ENCODE measurements around the gene HP1BP3.
"Not testable (repeated sequence)": the region's sequence is repeated elsewhere in the genome, so short reads cannot be mapped to it uniquely, and the experiment has no call there.

The HP1BP3 gene, protein sequence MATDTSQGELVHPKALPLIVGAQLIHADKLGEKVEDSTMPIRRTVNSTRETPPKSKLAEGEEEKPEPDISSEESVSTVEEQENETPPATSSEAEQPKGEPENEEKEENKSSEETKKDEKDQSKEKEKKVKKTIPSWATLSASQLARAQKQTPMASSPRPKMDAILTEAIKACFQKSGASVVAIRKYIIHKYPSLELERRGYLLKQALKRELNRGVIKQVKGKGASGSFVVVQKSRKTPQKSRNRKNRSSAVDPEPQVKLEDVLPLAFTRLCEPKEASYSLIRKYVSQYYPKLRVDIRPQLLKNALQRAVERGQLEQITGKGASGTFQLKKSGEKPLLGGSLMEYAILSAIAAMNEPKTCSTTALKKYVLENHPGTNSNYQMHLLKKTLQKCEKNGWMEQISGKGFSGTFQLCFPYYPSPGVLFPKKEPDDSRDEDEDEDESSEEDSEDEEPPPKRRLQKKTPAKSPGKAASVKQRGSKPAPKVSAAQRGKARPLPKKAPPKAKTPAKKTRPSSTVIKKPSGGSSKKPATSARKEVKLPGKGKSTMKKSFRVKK

GRCh38 chr1:20787029-20787839, at the start of gene HP1BP3:
TSS of gene HP1BP3 (minus strand) at chr1:20787307. CDS start at chr1:20780440, 6,867 bp downstream.
- peak; percentile 82 to 91 for DNase-seq

DNA sequence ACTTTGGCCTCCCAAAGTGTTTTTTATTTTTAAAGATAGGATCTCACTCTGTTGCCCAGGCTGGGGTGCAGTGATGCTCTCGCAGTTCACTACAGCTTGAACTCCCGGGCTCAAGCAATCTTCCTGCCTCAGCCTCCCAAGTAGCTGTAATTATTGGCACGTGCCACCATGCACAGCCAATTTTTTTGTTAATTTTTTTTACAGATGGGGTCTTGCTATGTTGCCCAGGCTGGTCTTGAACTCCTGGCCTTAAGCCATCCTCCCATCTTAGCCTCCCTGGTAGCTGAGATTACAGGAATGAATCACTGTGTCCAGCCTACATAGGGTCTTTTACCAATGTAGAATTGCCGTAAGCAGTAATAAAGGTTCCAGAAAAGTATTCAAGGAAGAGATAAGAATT, 49.1 kb upstream of the HP1BP3 start:
- DNase-seq, result no peak

GRCh38 chr1:20834780-20835179, 47.7 kb upstream of the HP1BP3 start:
- DNase-seq, result no peak

- DNase-seq, result no peak
Observed at GRCh38 chr1:20834192-20834591, 47.1 kb upstream of the HP1BP3 start.

DNA sequence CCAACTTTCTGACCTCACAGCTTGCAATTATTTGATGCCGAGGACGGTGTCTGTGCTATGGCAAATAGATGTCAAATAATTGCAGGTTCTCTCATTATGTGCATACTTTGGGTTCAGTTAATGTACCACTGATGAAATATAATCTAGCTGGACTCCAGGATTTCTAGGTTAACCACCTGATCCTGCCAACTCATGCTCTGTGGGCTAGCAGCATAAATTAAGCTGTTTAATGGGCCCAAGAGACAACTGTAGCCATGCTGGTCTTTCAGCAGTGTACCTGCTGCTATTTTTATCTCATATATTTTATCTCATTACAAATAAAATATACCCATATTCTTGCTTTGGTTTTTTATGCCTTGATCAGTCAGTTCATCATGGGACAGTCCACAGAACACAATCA, 43.3 kb upstream of the HP1BP3 start:
- no peak for DNase-seq

DNA sequence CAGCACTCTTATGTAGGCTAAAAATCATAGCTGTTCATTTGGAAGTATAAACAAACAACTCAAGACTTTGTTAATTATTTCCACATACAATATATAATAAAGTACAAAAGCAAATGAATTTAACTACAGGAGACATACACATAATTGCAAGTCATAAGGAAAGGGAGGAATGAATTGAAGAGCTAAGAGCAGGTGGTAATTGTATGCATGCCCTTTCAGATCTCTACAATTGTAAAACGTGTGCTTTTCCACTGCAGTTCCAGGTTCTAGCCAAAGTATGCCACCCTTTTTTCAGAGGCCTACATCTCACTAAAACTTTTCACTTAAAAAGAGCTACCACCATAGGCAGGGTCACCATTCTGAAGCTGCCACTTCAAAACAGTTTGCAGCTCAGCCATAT, 42.8 kb upstream of the HP1BP3 start:
- no peak for DNase-seq

GRCh38 chr1:20829531-20829930, 42.4 kb upstream of the HP1BP3 start:
- no peak for DNase-seq

GRCh38 chr1:20823845-20824244, 36.7 kb upstream of the HP1BP3 start:
- DNase-seq, result no peak

GRCh38 chr1:20821466-20821865, 34.4 kb upstream of the HP1BP3 start:
- no peak for DNase-seq

DNA sequence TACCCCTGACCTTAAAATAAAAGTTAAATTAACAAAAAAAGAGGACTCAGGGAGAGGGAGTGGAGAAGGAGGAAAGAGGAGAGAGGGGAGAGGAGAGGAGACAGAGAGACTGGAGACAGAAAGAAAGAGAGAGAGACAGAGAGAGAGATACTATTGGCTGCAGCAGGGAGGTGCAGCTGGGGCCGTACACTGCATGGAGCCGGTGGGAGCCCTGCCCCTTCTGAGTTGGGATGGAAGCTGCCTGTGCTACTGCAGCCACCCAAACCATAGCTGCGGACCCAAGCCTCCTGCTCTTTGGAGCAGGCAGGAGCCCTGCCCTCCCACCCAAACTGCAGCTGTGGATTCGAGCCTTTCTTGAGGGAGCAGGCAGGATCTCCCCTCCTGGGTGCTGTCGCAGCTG, 32.7 kb upstream of the HP1BP3 start:
- DNase-seq, result no peak

- no peak for DNase-seq
Observed at GRCh38 chr1:20814534-20814871, 27.4 kb upstream of the HP1BP3 start.

GRCh38 chr1:20811916-20812315, 24.8 kb upstream of the HP1BP3 start:
- DNase-seq, result no peak

- DNase-seq, result no peak
Observed at GRCh38 chr1:20793236-20793635, 6.1 kb upstream of the HP1BP3 start.

- DNase-seq, result no peak
Observed at GRCh38 chr1:20792196-20792595, 5.1 kb upstream of the HP1BP3 start.

- DNase-seq, result no peak
Observed at GRCh38 chr1:20790785-20791184, 3.7 kb upstream of the HP1BP3 start.

DNA sequence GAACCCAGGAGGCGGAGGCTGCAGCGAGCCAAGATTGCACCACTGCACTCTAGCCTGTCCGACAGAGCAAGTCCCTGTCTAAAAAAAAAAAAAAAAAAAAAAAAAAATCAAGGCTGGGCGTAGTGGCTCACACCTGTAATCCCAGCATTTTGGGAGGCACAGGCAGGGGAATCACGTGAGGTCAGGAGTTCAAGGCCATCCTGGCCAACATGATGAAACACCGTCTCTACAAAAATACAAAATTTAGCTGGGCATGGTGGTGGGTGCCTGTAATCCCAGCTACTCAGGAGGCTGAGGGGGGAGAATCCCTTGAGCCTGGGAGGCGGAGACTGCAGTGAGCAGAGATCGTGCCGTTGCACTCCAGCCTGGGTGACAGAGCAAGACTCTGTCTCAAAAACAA, 2.5 kb upstream of the HP1BP3 start:
- DNase-seq, result not testable (repeated sequence)

DNA sequence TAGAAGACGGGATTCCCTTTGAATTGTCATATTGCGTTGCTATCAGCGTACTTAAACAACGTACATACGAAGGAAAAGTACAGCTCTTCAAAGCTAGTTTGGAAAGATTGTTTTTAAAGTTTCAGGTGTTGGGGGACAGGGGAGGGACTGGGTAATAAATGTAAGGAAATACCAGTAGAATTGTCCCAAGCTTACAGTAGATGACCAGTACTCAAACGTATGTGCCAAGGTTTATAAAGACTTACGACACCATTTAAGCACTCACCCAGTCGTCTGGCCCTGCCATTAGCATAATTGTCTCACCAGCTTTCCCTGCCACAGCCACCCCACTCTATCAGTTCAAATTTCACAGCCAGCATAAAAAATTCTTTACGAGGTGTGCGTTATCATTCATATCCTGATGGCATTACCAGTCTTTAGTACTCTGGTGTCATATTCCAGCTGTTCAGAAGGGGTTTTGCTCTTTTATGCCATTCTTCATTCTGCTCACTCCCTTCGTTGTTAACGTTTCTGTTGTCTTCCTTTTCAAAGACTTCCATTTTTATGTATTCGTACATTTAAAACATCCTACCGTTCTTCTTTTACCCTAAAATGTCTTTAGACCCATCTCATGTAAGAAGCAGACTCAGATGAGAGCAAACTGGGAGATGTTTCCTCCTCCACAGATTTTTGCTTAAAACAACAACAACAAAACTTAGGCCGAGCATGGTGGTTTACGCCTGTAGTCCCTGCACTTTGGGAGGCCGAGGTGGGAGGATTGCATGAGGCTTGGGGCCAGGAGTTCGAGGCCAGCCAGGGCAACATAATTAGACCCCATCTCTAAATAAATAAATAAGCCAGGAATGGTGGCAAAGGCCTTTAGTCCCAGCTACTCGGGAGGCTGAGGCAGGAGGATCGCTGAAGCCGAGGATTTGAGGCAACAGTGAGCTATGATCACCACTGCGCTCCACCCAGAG, 1.0 kb upstream of the HP1BP3 start:
- no peak for DNase-seq

DNA sequence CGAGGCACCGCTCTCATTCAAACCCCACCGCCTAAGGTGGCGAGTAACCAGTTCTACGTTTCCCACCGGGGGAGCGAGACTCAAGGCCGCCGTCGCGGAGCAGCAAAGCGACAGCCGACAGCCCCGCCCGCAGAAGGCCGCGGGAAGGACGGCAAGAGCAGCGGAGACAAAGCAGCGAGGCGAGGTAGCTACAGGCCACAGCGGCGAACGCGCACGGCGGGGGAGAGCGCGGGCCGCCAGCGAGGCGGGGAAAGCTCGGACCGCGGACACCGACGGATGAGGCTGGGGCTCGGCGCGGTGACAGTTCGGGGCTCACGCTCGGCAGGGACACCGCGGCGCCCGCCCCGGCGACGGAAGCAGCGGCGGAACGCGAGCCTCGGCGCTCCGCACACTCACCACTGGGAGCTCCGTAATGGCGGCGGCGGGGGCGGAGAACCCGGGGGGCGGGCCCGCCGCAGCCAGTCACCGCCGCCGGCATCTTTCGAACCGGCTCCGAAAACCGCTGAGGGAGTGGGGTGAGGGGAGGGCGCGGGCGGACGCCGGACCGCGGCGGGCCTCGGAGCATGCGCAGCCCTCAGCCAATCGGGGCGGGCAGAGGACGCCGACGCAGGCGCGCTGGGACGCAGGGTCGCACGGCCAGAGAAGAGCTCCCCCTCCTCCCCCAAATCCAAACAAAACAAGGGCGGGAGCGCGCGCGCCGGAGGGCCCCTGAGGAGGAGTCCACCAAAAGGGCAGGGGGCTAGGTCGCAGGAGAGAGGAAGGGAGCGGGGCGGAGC, 666 bp downstream of the HP1BP3 start:
- peak; percentile 96 to 97 for DNase-seq

GRCh38 chr1:20785907-20786252, 1.2 kb downstream of the HP1BP3 start:
- no peak for DNase-seq

- DNase-seq, result no peak
Observed at GRCh38 chr1:20775700-20776099, 11.4 kb downstream of the HP1BP3 start.

- no peak for DNase-seq
Observed at GRCh38 chr1:20771780-20772179, 15.3 kb downstream of the HP1BP3 start.
